T-helper 17 cell (primary cell): ENCODE results near the gene GBX1. TPM values are rescaled to one million over a fixed set of nuclear protein-coding genes. Genes with fewer than 3 reads are reported as not detected.

Experiments used
- ATAC-seq: fragments of 150-1000 bp; cut with Tn5 transposase; 2 replicates; pipeline ENCODE4 v1.10.0; 2021; ENCODE audit warnings: mild to moderate bottlenecking, moderate library complexity
- DNase-seq, 3 donors: peaks; one replicate each; pipeline versions ENCODE4 v3.0.0 to v3.0.0-alpha.2; 2020 to 2021
- H3K9me3 ChIP-seq: one replicate; pipeline ENCODE4 v1.7.0; 2013; ENCODE audit warnings: low read length, mild to moderate bottlenecking; ENCODE audit not compliant: control insufficient read depth, poor library complexity, severe bottlenecking
- H3K27ac Mint-ChIP-seq: one replicate; pipeline ENCODE4 v1.8.0; 2022; ENCODE audit warnings: mild to moderate bottlenecking, moderate library complexity, mixed read lengths
- H3K27me3 Mint-ChIP-seq: one replicate; pipeline ENCODE4 v1.8.0; 2022; ENCODE audit warnings: mixed read lengths
- H3K36me3 Mint-ChIP-seq: one replicate; pipeline ENCODE4 v1.8.0; 2022; ENCODE audit warnings: low read depth, mixed read lengths
- H3K4me1 Mint-ChIP-seq: one replicate; pipeline ENCODE4 v1.8.0; 2022; ENCODE audit warnings: mild to moderate bottlenecking, mixed read lengths
- H3K4me3 Mint-ChIP-seq: one replicate; pipeline ENCODE4 v1.8.0; 2022; ENCODE audit warnings: mild to moderate bottlenecking, moderate library complexity, mixed read lengths
- total RNA-seq, 4 donors: library from RNA in 2 of 4; stranded (reverse) in 2 of 4; gene quantifications; one replicate each; pipeline ENCODE4 v1.2.3 and lab custom pipeline; 2022 to 2026

GBX1 gene
- total RNA-seq, 2 donors from 2014 or later: not detected

DNA sequence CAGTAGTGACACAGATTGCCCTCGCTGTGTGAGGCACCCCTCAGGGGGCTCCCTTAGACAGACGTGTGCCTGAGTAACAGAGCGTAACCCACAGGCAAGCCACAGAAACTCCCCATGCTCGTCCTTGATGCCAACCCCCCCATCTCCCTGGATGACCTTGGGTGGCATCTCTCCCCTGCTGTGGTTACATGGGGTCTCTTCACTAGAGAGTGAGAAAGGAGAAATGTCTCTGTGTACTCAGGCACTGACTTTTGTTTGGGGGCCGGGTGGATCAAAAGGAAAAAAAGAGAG, 20.7 kb upstream of the GBX1 start:
- H3K9me3 ChIP-seq: no peaks in the 10 kb centered on the region
- Mint-ChIP-seq H3K36me3 (no peaks in the 10 kb centered on the region), H3K27ac (no peak overlapping the region), H3K4me3 (no peak overlapping the region), H3K27me3 (no peaks in the 10 kb centered on the region), H3K4me1 (peaks cover 8% of the 10 kb centered on the region)
- ATAC-seq (no peak), DNase-seq (no peak)

DNA sequence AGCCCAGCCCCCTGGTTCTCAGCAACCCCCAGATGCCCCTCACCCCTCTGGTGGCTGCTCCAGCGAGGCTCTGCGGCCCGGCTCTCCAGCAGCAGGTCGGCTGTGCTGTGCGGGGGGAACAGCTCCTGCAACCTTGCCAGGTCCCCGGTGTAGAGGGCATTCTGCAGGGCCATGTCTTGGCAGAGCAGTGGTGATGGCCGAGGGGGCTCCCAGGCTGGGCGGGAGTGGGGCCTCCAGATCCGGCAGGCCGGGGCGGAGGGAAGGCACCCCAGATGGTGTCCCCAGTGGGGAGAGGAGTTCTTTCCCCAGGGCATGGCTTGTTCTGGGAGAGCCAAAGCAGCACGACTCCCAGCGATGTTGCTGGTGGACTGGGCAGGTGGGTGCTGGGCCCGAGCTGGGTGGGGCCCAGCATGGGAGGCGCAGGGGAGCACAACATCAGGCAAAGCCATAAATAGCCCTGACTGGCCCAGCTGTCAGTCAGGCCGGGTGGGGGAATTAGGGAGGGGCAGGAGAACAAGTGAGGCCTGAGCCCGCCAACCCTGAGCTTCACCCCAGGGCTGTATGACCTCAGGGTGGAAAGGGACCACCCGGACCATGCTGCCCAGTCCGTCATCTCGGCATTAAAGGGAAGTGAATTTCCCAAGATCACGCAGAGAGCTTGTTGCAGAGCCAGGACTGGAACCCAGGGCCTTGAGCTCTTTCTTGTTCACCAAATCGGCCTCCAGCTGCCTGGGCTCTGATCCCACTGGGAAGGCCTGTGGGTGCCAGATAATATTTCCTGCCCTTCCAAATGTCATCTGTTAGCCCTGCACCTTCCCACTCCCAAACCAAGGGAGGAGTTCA, 20.1 kb upstream of the GBX1 start:
- H3K36me3 Mint-ChIP-seq: no peaks in the 10 kb centered on the region
- DNase-seq: no peak
- H3K9me3 ChIP-seq: no peaks in the 10 kb centered on the region
- H3K27ac Mint-ChIP-seq: no peak overlapping the region
- no peaks in the 10 kb centered on the region for H3K27me3 Mint-ChIP-seq
- H3K4me1 Mint-ChIP-seq: peaks cover 7% of the 10 kb centered on the region
- no peak overlapping the region for H3K4me3 Mint-ChIP-seq
- ATAC-seq: no peak

DNA sequence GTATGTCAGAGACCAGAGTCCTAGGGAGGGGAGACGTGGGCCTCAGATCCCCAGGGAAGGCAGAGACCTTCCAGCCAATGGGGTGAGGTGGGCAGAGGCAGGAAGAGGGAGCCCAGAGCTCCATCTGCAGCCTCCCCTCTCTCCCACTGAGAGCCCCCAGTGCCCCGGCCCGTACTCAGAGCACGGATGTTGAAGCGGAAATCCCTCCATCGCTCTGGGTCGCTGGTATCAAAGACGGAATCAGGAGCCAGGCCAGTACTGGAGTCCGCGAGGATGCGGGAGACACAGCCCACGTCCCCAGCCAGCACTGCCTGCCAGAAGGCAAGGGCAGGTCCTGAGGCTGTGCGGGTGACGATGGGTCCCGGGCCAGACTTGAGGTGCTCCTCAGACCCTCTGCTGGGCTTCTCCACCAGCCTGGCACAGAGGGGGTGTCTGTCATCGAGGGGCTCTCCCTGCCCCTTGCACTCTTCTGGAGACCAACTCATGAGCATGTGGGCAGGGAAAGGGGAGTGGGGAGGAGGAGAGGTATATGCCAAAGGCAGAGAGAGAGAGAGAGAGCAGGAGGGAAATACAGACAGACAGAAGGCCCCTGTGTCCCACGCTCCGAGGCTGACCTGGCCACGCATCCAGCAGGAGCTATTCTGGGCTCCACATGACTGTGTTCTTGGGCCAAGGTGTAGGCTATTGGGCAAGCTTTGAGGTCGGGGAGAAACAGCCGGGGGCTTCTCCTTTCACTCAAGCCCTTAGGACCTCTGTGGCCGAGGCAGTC, 19.3 kb upstream of the GBX1 start, which contains the start of gene ASB10:
TSS of gene ASB10 (minus strand) at position 611 of the 769 bp plus-strand sequence. CDS start at position 491, 120 bp downstream.
- DNase-seq (no peak), ATAC-seq (no peak)
- H3K4me1 Mint-ChIP-seq: peaks cover 7% of the 10 kb centered on the region
- H3K9me3 ChIP-seq: no peaks in the 10 kb centered on the region
- H3K27ac Mint-ChIP-seq: no peak within 1 kb of the TSS
- no peaks in the 10 kb centered on the region for H3K27me3 Mint-ChIP-seq
- no peaks in the 10 kb centered on the region for H3K36me3 Mint-ChIP-seq
- no peak within 1 kb of the TSS for H3K4me3 Mint-ChIP-seq

DNA sequence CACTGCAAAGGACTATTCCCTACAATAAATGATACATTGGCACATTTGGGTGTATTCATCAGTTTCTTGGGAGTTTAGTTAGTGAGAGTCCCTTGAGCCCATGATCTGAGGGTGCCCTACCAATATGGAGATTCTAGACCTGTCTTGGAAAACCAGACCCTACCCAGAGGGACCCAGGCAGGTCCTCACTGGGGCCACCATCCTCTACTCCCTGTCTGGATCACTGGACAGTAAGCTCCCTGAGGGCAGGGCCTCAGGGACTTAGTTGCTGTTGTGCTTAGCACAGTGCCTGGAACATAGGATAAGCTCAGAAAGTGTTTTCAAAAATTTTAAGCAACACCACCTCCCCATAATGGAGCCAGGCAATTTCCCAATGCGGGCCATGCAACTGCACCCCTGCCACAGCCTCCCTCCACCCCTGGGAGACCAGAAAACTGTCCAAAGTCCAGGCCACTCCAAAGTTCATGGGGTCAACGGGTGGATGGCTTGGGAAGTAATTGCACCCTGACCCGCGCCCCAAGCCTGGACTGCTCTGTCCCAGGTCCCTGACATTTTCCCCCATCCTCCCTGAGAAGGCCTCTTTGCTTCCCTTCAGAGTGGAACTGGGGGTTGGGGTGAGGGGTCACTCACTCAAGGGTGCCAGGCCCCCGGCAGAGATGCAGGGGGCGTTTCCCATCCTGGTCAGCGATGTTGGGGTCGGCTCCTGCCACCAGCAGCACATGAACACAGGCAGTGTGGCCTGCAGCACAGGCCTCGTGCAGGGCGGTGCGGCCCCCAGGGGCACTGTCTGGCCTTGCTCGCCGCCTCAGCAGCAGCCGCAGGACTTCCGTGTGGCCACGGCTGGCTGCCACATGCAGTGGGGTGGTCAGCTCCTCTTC, 18.5 kb upstream of the GBX1 start:
- no peaks in the 10 kb centered on the region for H3K36me3 Mint-ChIP-seq
- ATAC-seq (peak; percentile 50), DNase-seq (no peak)
- no peaks in the 10 kb centered on the region for H3K9me3 ChIP-seq
- H3K27ac Mint-ChIP-seq: no peak overlapping the region
- H3K27me3 Mint-ChIP-seq: no peaks in the 10 kb centered on the region
- H3K4me3 Mint-ChIP-seq: no peak overlapping the region
- H3K4me1 Mint-ChIP-seq: peaks cover 7% of the 10 kb centered on the region

DNA sequence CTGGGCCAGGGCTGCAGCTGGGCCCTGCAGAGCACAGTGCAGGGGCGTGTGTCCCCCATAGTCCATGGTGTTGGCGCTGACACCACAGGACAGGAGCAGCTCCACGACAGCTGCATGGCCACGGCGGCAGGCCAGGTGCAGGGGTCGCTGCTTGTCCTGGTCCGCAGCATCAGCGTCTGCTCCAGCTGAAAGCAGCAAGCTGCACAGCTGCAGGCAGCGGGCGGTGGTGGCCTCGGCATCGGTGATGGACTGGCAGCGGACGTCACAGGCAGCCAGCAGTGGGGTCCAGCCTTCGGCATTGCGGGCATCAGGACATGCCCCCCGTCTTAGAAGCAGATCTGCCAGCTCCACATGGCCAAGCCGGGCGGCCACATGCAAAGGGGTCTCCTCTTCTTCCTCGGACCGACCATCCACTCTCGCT, 13.5 kb upstream of the GBX1 start:
- Mint-ChIP-seq H3K4me3 (no peak overlapping the region), H3K36me3 (peaks cover 2% of the 10 kb centered on the region), H3K4me1 (peaks cover 3% of the 10 kb centered on the region), H3K27me3 (peaks cover 12% of the 10 kb centered on the region), H3K27ac (peak overlapping the region; percentile 84)
- ATAC-seq (no peak), DNase-seq (no peak)
- no peaks in the 10 kb centered on the region for H3K9me3 ChIP-seq

DNA sequence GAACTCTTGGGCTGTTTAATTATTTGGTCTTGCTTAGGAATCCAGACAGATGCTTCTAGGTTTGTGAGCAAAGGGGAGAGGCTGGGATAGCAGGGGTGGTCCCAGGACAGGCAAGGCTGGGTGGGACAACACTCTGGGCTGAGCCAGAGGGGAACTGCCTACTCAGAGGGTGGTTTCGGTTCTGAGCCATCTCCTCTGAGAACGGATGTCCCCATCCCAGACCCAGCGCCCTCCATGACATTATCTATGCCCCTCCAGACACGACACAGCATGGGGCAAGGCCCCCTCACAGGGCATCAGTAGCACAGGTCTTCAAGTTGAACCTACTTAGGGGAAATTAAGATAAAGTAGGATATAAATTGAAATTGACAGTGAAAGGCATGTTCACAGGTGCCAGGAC, 12.5 kb upstream of the GBX1 start:
- Mint-ChIP-seq H3K27ac (peak overlapping the region; percentile 84), H3K27me3 (peaks cover 12% of the 10 kb centered on the region), H3K36me3 (peaks cover 2% of the 10 kb centered on the region), H3K4me3 (no peak overlapping the region), H3K4me1 (peaks cover 3% of the 10 kb centered on the region)
- DNase-seq (no peak), ATAC-seq (no peak)
- no peaks in the 10 kb centered on the region for H3K9me3 ChIP-seq

DNA sequence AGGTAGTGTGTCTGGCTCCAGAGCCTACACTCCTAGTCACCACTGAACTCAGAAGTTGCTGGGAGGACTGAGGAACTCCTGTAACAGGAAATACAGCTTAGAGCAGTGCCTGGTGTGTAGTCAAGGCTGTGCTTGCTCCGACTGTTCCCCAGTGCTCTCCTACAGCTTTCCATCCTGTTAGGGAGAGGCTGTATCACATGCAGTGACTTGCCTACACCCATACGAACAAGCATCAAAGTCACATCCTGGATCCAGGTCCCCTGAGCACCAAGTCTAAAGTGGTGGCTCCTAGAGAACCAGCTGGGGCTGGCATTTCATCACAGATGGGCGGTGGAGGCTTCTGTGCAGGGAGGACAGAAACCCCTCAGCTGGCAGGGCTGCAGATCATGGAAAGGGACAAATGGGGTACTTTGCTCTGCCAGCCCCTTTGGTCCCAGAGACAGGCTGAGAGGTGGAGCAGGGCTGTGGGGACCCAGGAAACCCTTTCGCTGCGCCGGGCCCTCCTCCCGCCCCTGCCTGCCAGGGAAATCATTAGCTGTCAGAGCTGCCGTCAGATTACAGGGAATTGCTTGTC, 11.9 kb upstream of the GBX1 start:
- ATAC-seq (no peak), DNase-seq (no peak)
- Mint-ChIP-seq H3K4me3 (no peak overlapping the region), H3K36me3 (peaks cover 2% of the 10 kb centered on the region), H3K4me1 (peaks cover 3% of the 10 kb centered on the region), H3K27me3 (peaks cover 12% of the 10 kb centered on the region), H3K27ac (no peak overlapping the region)
- no peaks in the 10 kb centered on the region for H3K9me3 ChIP-seq

DNA sequence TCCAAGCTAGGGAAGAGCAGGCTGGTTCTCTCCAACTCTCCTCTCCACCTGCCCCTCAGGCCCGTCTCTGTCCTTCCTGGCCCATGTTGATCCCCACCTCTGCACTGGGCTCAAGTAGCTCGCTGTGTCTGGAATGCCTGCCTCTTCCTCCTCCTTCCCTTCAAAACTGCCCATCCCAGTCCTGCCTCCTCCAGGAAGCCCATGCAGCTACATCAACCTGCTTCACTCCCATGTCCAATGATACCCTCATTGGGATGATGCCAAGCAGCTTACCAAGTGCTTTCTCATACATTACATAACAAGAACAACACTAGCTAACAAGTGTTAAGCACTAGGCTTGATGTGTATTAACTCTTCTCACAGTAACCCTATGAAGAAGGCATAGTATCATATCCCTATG, 11.3 kb upstream of the GBX1 start:
- DNase-seq (no peak), ATAC-seq (no peak)
- no peak overlapping the region for H3K27ac Mint-ChIP-seq
- H3K9me3 ChIP-seq: no peaks in the 10 kb centered on the region
- H3K4me3 Mint-ChIP-seq: no peak overlapping the region
- peaks cover 12% of the 10 kb centered on the region for H3K27me3 Mint-ChIP-seq
- peaks cover 2% of the 10 kb centered on the region for H3K36me3 Mint-ChIP-seq
- peaks cover 3% of the 10 kb centered on the region for H3K4me1 Mint-ChIP-seq

DNA sequence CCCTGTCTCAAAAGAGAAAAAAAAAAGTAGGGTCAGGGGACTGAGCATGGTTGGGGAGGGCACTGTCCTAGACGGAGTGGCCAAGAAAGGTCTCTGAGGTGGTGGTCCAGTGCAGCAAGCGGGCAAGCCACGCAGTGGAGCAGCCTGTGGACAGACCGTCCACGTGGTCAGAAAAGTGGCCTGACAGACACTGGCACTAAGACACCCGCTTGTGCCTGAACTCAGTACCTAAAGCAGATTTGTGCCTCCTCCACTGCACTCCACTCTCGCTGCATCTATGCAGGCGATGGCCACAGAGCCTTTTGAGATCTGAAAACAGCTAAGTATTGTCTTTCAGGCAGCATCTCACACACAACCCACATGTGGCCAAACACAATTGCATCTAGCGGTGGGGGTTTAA, 10.7 kb upstream of the GBX1 start:
- H3K9me3 ChIP-seq: no peaks in the 10 kb centered on the region
- no peak for DNase-seq
- Mint-ChIP-seq H3K27me3 (peaks cover 16% of the 10 kb centered on the region), H3K4me3 (no peak overlapping the region), H3K4me1 (peaks cover 4% of the 10 kb centered on the region), H3K27ac (no peak overlapping the region), H3K36me3 (peaks cover 2% of the 10 kb centered on the region)
- no peak for ATAC-seq

DNA sequence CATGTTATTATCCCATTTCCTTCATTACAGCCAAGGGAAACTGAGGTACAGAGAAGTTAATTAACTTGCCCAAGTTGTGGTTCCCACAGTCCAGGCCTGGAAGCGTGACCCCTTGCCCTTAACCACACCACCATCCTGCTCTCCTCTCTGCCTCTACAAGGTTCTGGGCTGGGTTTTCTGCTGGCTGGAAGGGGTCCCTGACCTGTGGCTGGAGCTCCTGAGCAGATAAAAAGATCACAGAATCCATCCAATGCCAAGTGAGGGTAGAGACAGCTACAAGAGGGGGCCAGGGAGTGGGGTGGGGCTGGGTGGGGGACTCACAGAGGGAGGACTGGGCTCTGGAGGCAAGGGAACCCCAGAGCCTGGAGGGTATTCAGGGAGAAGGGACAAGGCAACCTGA, 9.8 kb upstream of the GBX1 start:
- peaks cover 10% of the 10 kb centered on the region for H3K4me1 Mint-ChIP-seq
- H3K27ac Mint-ChIP-seq: no peak overlapping the region
- no peak overlapping the region for H3K4me3 Mint-ChIP-seq
- peaks cover 2% of the 10 kb centered on the region for H3K36me3 Mint-ChIP-seq
- peaks cover 24% of the 10 kb centered on the region for H3K27me3 Mint-ChIP-seq
- ATAC-seq (no peak), DNase-seq (no peak)
- H3K9me3 ChIP-seq: no peaks in the 10 kb centered on the region

DNA sequence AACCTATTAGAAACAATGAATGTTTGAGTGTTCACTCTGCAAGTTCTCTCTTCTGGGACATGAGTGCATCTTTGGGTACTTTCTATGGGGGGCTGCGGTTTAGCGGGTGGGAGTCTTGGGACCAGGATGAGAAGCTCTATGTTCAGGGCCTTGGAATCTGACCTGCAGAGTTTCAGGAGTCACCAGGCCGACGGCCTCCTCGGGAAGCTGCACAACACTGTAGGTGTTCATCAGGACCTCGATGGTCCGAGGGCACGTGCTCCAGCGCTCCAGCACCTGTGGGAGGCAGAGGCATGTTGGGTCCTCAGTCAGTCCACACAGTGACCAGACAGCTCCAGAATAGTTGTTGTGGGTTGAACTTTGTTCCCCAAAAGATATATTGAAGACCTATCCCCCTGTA, 8.9 kb upstream of the GBX1 start:
- Mint-ChIP-seq H3K4me1 (peaks cover 11% of the 10 kb centered on the region), H3K27ac (no peak overlapping the region), H3K27me3 (peaks cover 29% of the 10 kb centered on the region)

DNA sequence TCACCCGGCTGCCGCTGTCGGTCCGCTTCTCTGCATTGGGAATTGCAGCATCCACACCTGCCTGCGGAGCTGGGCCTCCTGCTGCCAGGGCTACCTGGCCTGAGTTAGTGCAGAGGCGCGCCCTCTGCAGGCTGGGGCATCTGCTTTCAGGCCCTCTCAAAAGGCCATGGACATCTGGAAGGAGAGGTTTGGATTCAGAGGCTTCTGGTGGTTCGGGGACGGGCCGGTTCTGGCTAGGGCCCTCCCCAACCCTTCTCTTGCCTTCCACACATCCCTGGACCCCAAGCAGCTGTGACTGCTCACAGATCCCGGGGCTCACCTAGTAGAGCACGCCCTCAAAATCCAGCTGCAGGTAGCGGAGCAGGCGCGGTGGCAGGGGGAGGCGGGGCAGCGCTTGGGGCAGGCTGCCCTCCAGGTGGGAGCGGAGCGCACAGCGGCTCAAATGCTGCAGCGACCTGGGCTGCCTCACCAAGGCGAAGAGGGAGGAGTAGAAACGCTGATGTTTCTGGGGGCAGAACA, 8.4 kb upstream of the GBX1 start:
- no peak for ATAC-seq
- Mint-ChIP-seq H3K4me1 (peaks cover 11% of the 10 kb centered on the region), H3K36me3 (peaks cover 2% of the 10 kb centered on the region), H3K27ac (no peak overlapping the region), H3K27me3 (peaks cover 34% of the 10 kb centered on the region), H3K4me3 (no peak overlapping the region)
- no peaks in the 10 kb centered on the region for H3K9me3 ChIP-seq
- DNase-seq: no peak

More for the DNA sequence above, 8.9 kb upstream of the GBX1 start:
- no peaks in the 10 kb centered on the region for H3K9me3 ChIP-seq
- no peak for DNase-seq
- Mint-ChIP-seq H3K4me3 (no peak overlapping the region), H3K36me3 (peaks cover 2% of the 10 kb centered on the region)
- ATAC-seq: no peak
